ENCODE measurements around the gene CADPS.

Gene CADPS

DNA sequence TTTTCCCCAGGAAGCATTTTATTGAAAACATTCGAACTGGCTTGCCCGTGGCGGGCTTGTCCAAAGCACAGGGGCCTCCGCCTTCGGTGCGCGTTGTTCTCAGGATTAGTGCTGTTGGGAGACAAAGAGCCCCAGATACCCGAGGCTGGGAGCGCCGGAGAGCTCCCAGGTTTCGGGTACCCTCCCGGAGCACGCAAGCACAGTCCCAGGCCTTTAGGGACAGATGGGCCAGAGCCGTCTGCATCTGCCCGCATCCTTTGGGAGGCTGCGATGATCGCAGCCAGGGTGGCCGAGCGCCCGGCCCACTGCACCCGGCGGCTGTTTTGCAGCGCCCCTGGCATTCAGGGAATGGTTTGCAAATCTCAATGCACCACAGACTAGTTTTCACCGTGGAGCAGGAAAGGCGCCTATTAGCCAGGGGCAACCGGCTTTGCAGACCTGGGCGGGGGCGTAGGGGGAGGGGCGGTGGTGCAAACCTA is 496.9 kb downstream of the CADPS start:
- Histone ChIP-seq H3K4me3 (ENCODE audit: low read length, poor library complexity, severe bottlenecking) (no peak overlapping the region), H3K27me3 (ENCODE audit: insufficient read depth, low read length, poor library complexity, severe bottlenecking) (no peaks in the 10 kb centered on the region), H3K9ac (ENCODE audit: low read depth, low read length, poor library complexity, severe bottlenecking) (no peak overlapping the region), H3K36me3 (ENCODE audit: insufficient read depth, low read length) (no peaks in the 10 kb centered on the region), H3F3A (ENCODE audit: low read depth) (no peaks in the 10 kb centered on the region), H4K20me1 (ENCODE audit: insufficient read depth, low read length, poor library complexity, severe bottlenecking) (no peaks in the 10 kb centered on the region), H3K4me1 (ENCODE audit: insufficient read depth, low read length, poor library complexity, severe bottlenecking) (no peaks in the 10 kb centered on the region), H3K4me2 (ENCODE audit: low read depth, low read length, poor library complexity, severe bottlenecking) (no peak overlapping the region), H3K9me3 (ENCODE audit: insufficient read depth, low read depth, low read length) (no peaks in the 10 kb centered on the region), H3K79me2 (ENCODE audit: insufficient read depth, low read length) (no peaks in the 10 kb centered on the region), H2AFZ (ENCODE audit: low read length) (no peak overlapping the region), H3K9me2 (replicated peaks; ENCODE audit: low read depth, low read length) (no peaks in the 10 kb centered on the region)
- TF ChIP-seq EZH2phosphoT487 (IDR thresholded peaks at IDR 0.05; ENCODE audit: borderline replicate concordance): no peak
- TF ChIP-seq, protein P1, sequence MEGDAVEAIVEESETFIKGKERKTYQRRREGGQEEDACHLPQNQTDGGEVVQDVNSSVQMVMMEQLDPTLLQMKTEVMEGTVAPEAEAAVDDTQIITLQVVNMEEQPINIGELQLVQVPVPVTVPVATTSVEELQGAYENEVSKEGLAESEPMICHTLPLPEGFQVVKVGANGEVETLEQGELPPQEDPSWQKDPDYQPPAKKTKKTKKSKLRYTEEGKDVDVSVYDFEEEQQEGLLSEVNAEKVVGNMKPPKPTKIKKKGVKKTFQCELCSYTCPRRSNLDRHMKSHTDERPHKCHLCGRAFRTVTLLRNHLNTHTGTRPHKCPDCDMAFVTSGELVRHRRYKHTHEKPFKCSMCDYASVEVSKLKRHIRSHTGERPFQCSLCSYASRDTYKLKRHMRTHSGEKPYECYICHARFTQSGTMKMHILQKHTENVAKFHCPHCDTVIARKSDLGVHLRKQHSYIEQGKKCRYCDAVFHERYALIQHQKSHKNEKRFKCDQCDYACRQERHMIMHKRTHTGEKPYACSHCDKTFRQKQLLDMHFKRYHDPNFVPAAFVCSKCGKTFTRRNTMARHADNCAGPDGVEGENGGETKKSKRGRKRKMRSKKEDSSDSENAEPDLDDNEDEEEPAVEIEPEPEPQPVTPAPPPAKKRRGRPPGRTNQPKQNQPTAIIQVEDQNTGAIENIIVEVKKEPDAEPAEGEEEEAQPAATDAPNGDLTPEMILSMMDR (conservative IDR thresholded peaks at IDR 0.05; ENCODE audit: low read length): no peak

DNA sequence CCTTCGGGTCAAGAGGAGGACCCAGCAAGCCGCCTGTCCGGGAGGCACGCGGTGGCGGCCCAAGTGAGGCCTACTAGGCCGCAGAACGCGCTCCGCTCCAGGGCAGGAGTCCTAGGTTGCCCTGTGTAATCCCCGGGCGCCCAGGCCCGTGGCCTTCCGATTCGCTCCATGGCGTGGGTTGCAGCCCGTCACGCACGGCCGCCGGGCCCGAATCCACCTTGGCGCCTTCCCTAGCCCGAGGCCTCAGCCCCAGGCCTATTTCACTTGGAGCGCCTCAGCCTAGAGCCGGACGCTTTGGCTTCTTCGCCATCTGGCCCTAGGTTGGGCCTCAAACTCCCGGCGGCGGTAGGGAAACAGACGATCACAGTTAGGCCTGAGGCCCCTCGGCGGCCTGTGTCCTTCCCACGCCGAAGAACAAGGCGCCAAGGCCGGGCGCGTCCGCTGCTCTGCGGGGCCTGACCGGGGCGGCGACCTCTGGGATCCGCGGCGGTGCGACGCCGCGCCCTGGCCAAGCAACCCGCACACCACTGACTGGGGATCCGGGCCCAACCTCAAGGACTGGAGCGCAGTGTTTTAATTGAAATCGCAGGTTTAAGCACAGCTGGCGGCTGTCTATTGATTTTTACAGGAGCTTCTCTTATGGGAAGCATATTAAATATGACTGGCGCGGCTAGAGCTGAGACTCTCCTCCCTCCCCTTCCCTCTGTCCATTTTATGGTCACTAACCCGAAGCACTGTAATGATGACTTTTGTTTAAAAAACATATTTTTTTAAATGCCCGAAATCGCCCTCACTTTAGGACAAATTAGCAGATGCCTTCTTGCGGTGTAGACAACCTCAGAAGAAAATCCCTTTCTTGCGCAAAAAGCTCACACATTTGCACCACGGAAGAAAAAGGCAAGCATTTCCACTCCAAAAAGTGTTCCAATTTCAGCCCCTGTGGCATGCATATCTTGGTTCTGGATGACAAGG is 498.0 kb downstream of the CADPS start:
- H3K9ac ChIP-seq (ENCODE audit: low read depth, low read length, poor library complexity, severe bottlenecking): no peak overlapping the region
- no peaks in the 10 kb centered on the region for H4K20me1 ChIP-seq (ENCODE audit: insufficient read depth, low read length, poor library complexity, severe bottlenecking)
- H3K4me2 ChIP-seq (ENCODE audit: low read depth, low read length, poor library complexity, severe bottlenecking): no peak overlapping the region
- H3K4me3 ChIP-seq (ENCODE audit: low read length, poor library complexity, severe bottlenecking): no peak overlapping the region
- H3K36me3 ChIP-seq (ENCODE audit: insufficient read depth, low read length): no peaks in the 10 kb centered on the region
- no peaks in the 10 kb centered on the region for H3K9me2 ChIP-seq (replicated peaks; ENCODE audit: low read depth, low read length)
- H3K79me2 ChIP-seq (ENCODE audit: insufficient read depth, low read length): no peaks in the 10 kb centered on the region
- H3K9me3 ChIP-seq (ENCODE audit: insufficient read depth, low read depth, low read length): no peaks in the 10 kb centered on the region
- no peaks in the 10 kb centered on the region for H3K4me1 ChIP-seq (ENCODE audit: insufficient read depth, low read length, poor library complexity, severe bottlenecking)
- H3K27me3 ChIP-seq (ENCODE audit: insufficient read depth, low read length, poor library complexity, severe bottlenecking): no peaks in the 10 kb centered on the region
- no peak overlapping the region for H2AFZ ChIP-seq (ENCODE audit: low read length)
- TF ChIP-seq, protein P1 (conservative IDR thresholded peaks at IDR 0.05; ENCODE audit: low read length): no peak
- no peak for TF ChIP-seq EZH2phosphoT487 (IDR thresholded peaks at IDR 0.05; ENCODE audit: borderline replicate concordance)
- H3F3A ChIP-seq (ENCODE audit: low read depth): no peaks in the 10 kb centered on the region

- no peaks in the 10 kb centered on the region for H3K4me1 ChIP-seq (ENCODE audit: insufficient read depth, low read length, poor library complexity, severe bottlenecking)
- no peaks in the 10 kb centered on the region for H3K9me3 ChIP-seq (ENCODE audit: insufficient read depth, low read depth, low read length)
- no peak overlapping the region for H3K4me3 ChIP-seq (ENCODE audit: low read length, poor library complexity, severe bottlenecking)
- no peak overlapping the region for H2AFZ ChIP-seq (ENCODE audit: low read length)
- H4K20me1 ChIP-seq (ENCODE audit: insufficient read depth, low read length, poor library complexity, severe bottlenecking): no peaks in the 10 kb centered on the region
- no peak overlapping the region for H3K4me2 ChIP-seq (ENCODE audit: low read depth, low read length, poor library complexity, severe bottlenecking)
- H3K79me2 ChIP-seq (ENCODE audit: insufficient read depth, low read length): no peaks in the 10 kb centered on the region
- no peaks in the 10 kb centered on the region for H3K9me2 ChIP-seq (replicated peaks; ENCODE audit: low read depth, low read length)
- H3K9ac ChIP-seq (ENCODE audit: low read depth, low read length, poor library complexity, severe bottlenecking): no peak overlapping the region
- no peaks in the 10 kb centered on the region for H3K36me3 ChIP-seq (ENCODE audit: insufficient read depth, low read length)
- H3K27me3 ChIP-seq (ENCODE audit: insufficient read depth, low read length, poor library complexity, severe bottlenecking): no peaks in the 10 kb centered on the region
- TF ChIP-seq EZH2phosphoT487 (IDR thresholded peaks at IDR 0.05; ENCODE audit: borderline replicate concordance): no peak
- TF ChIP-seq, protein P1 (conservative IDR thresholded peaks at IDR 0.05; ENCODE audit: low read length): no peak
- H3F3A ChIP-seq (ENCODE audit: low read depth): no peaks in the 10 kb centered on the region
Observed at GRCh38 chr3:62376454-62376720, 498.8 kb downstream of the CADPS start.

Measured in Loucy (cell line).